Calu3 (cell line): ENCODE data around the gene FABP3. TPM values are rescaled to one million over a fixed set of nuclear protein-coding genes. Genes with fewer than 3 reads are reported as not detected.

Source experiments
- BruUV-seq: library from RNA; stranded (reverse); fragments of 400-500 nt; replicated peaks from 2 replicates; lab custom pipeline; 2021; lab: Mats Ljungman, UMichigan
- CTCF ChIA-PET: fragments of 300-600 bp; sonication (Branson Sonifier 250); formaldehyde crosslinking; loops from one replicate; lab custom pipeline; 2022; ENCODE audit warnings: antibody characterized with exemption; lab: Charles Lee
- DNase-seq: peaks from one replicate; pipeline ENCODE4 v3.0.0; 2022
- H3K27ac Mint-ChIP-seq: one replicate; pipeline ENCODE4 v1.8.0; 2022; ENCODE audit warnings: mixed read lengths; ENCODE audit not compliant: unreplicated experiment
- H3K27me3 Mint-ChIP-seq: one replicate; pipeline ENCODE4 v1.8.0; 2022; ENCODE audit warnings: mixed read lengths; ENCODE audit not compliant: unreplicated experiment
- H3K36me3 Mint-ChIP-seq: one replicate; pipeline ENCODE4 v1.8.0; 2022; ENCODE audit warnings: mild to moderate bottlenecking, moderate library complexity, mixed read lengths; ENCODE audit not compliant: insufficient read depth, unreplicated experiment
- H3K4me1 Mint-ChIP-seq: one replicate; pipeline ENCODE4 v1.8.0; 2022; ENCODE audit warnings: mild to moderate bottlenecking, low read depth, mixed read lengths; ENCODE audit not compliant: unreplicated experiment
- H3K4me3 Mint-ChIP-seq: one replicate; pipeline ENCODE4 v1.8.0; 2022; ENCODE audit warnings: mild to moderate bottlenecking, low read depth, moderate library complexity, mixed read lengths; ENCODE audit not compliant: unreplicated experiment
- H3K9me3 Mint-ChIP-seq: one replicate; pipeline ENCODE4 v1.8.0; 2022; ENCODE audit warnings: low read depth, mixed read lengths; ENCODE audit not compliant: unreplicated experiment
- CTCF ChIP-seq: fragments of 200-600 bp; IDR thresholded peaks from one replicate; pipeline ENCODE4 v1.8.0; 2022; ENCODE audit warnings: antibody characterized with exemption; ENCODE audit not compliant: unreplicated experiment
- intact Hi-C: fragments of 100-400 bp; cut with micrococcal nuclease; formaldehyde crosslinking; loops from one replicate; pipeline ENCODE4 v1.10.0; 2022; ENCODE audit not compliant: unreplicated experiment
- total RNA-seq: library from RNA; stranded (reverse); gene quantifications from 2 replicates; pipeline ENCODE4 v1.2.3, GENCODE V29; 2022

Gene FABP3
- total RNA-seq, 1 experiment from 2014 or later: not detected

DNA sequence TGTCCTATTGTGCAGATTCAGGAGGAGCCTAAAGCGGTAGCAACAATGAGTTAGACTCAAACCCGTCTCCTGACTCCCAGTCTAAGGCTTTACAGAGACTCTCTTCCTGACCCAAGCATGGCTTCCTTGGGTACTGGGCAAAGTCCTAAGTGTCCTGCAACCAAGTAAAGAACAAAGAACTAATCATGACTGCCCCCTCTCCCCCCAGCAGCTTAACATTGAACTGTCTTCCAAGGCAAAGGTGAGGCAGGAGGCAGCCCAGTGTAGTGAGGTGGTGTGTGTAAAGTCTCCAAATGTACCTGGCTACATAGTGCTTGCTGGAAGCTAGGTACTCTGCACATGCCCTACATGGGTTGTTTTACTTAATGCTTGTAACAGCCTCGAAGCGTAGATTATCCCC is 2.3 kb downstream of the FABP3 start:
- no peak overlapping the region for H3K4me3 Mint-ChIP-seq
- CTCF ChIA-PET: interaction anchor here (0.6 kb wide), 1 partner anchor 1307 kb away, joined by 3 read pairs; no protein-coding TSS in a partner anchor

DNA sequence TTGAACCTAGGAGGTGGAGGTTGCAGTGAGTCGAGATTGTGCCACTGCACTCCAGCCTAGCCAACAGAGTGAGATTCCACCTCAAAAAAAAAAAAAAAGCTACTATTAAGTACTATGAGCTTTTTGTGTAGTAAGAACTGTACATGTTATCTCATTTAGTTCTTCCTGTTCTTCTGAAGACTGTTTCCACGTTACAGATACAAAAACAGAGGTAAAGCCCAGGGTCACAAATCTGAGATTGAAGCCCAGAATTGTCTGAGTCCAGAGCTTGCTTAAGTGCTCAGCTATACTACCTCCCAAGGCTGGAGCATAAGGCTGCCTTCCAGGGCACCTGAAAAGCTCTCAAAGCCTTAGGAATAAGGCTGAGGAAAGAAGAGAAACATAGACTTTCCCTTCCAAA is 2.9 kb downstream of the FABP3 start:
- TF ChIP-seq CTCF: no peak
- Mint-ChIP-seq H3K9me3 (no peaks in the 10 kb centered on the region), H3K4me3 (no peak overlapping the region), H3K27me3 (no peaks in the 10 kb centered on the region), H3K27ac (no peak overlapping the region), H3K4me1 (peaks cover 21% of the 10 kb centered on the region), H3K36me3 (peaks cover 5% of the 10 kb centered on the region)
- CTCF ChIA-PET: interaction anchor here (0.6 to 0.7 kb wide), 2 partner anchors 29 to 1308 kb away, joined by 3 read pairs; no protein-coding TSS in a partner anchor
- intact Hi-C loops: no loop called here
- no TSS peak for BruUV-seq
- no peak for DNase-seq

More for the DNA sequence above, 2.3 kb downstream of the FABP3 start:
- no peak overlapping the region for H3K27ac Mint-ChIP-seq
- peaks cover 21% of the 10 kb centered on the region for H3K4me1 Mint-ChIP-seq
- no TSS peak for BruUV-seq
- H3K9me3 Mint-ChIP-seq: no peaks in the 10 kb centered on the region
- no peak for DNase-seq
- no peaks in the 10 kb centered on the region for H3K27me3 Mint-ChIP-seq
- TF ChIP-seq CTCF: no peak
- H3K36me3 Mint-ChIP-seq: peaks cover 2% of the 10 kb centered on the region
- intact Hi-C loops: no loop called here

DNA sequence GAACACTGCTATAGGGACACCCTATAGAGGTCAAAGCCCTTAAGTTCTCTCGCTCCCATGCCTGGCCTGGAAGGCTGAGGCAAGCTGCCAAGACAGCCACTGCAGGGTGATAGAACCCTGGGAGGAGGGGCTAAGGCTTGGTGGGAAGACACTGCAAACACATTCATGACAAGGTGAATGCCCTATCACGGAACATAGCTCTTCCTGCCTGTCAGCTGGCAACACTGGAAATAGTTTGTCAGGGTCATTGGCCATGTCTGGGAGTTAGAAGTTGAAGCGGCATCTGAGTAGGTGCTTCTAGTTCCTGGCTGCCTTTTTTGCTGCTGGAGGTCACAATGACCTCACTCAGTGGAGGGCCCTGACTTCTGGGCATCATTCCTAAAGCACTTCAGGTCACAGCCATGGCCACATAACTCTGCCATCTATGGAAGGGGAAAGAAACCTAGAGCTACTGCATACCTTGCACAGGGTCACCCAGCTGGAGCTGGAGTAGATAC is 4.2 kb downstream of the FABP3 start:
- Mint-ChIP-seq H3K9me3 (no peaks in the 10 kb centered on the region), H3K36me3 (peaks cover 5% of the 10 kb centered on the region), H3K4me1 (peaks cover 21% of the 10 kb centered on the region), H3K27me3 (no peaks in the 10 kb centered on the region), H3K27ac (no peak overlapping the region), H3K4me3 (no peak overlapping the region)
- CTCF ChIA-PET: no interaction called here
- intact Hi-C loops: no loop called here
- no peak for TF ChIP-seq CTCF
- no peak for DNase-seq
- BruUV-seq: no TSS peak

DNA sequence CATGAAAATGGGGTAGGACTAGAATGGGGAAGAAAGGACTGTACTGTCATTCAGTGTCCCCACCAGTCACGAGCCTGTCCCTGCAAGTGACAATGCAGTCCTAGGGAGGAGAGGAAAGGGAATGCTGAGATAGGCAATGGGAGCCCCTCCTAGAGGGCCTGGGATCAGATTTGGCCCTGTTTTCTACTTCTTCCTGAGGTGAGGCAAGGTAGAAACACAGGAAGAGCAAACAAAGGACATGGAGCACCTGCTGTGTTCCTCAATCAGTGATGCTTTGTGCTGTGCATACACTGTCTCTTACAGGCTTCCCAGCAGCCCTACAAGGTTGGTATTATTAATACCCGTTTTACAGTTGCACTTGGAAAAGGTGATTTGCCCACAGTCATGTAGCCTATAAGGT is 6.1 kb downstream of the FABP3 start:
- Mint-ChIP-seq H3K4me3 (no peak overlapping the region), H3K9me3 (no peaks in the 10 kb centered on the region), H3K27me3 (no peaks in the 10 kb centered on the region), H3K36me3 (peaks cover 5% of the 10 kb centered on the region), H3K4me1 (peaks cover 9% of the 10 kb centered on the region), H3K27ac (no peak overlapping the region)
- no peak for TF ChIP-seq CTCF
- no TSS peak for BruUV-seq
- DNase-seq: no peak
- CTCF ChIA-PET: no interaction called here
- intact Hi-C loops: no loop called here
